WI38 (cell line): Measurements from ENCODE around the gene ZBTB48.

Source experiments
- H3K4me3 ChIP-seq: 2 replicates; pipeline ENCODE4 v1.5.1; 2011; ENCODE audit warnings: low read depth, mild to moderate bottlenecking, control low read depth, low read length
- CTCF ChIP-seq: IDR thresholded peaks from 2 replicates; pipeline ENCODE4 v1.5.1; 2012; ENCODE audit warnings: low read depth, mild to moderate bottlenecking, control low read depth, low read length

Gene ZBTB48

GRCh38 chr1:6619045-6619444, 39.3 kb downstream of the ZBTB48 start:
- no peak overlapping the region for H3K4me3 ChIP-seq
- no peak for TF ChIP-seq CTCF

GRCh38 chr1:6621429-6622391, 41.9 kb downstream of the ZBTB48 start:
- no peak for TF ChIP-seq CTCF
- H3K4me3 ChIP-seq, result no peak overlapping the region

GRCh38 chr1:6622396-6623152, 42.8 kb downstream of the ZBTB48 start:
- TF ChIP-seq CTCF, result no peak
- no peak overlapping the region for H3K4me3 ChIP-seq

- H3K4me3 ChIP-seq, result no peak overlapping the region
- no peak for TF ChIP-seq CTCF
Measured at GRCh38 chr1:6623269-6623965, 43.6 kb downstream of the ZBTB48 start.

- TF ChIP-seq CTCF, result no peak
Measured at GRCh38 chr1:6624710-6625583, 45.2 kb downstream of the ZBTB48 start, which contains the start of gene THAP3. Gene THAP3 (plus strand): TSS chr1:6624868. CDS start chr1:6625219, 351 bp downstream.

GRCh38 chr1:6625584-6626149, 45.9 kb downstream of the ZBTB48 start:
- no peak for TF ChIP-seq CTCF
- peak overlapping the region; percentile 79 for H3K4me3 ChIP-seq

More at GRCh38 chr1:6624710-6625583, 45.2 kb downstream of the ZBTB48 start, which contains the start of gene THAP3:
- peak within 1 kb of the TSS; percentile 79 for H3K4me3 ChIP-seq
